NOMO-1 treated with DMSO at 0.1 percent for 48 hours (cell line): ENCODE data around the gene ETV6.

Experiments
- DNase-seq: peaks from one replicate; lab custom pipeline; 2025; ENCODE audit not compliant: unreplicated experiment; lab: John Stamatoyannopoulos, UW

The ETV6 gene

DNA sequence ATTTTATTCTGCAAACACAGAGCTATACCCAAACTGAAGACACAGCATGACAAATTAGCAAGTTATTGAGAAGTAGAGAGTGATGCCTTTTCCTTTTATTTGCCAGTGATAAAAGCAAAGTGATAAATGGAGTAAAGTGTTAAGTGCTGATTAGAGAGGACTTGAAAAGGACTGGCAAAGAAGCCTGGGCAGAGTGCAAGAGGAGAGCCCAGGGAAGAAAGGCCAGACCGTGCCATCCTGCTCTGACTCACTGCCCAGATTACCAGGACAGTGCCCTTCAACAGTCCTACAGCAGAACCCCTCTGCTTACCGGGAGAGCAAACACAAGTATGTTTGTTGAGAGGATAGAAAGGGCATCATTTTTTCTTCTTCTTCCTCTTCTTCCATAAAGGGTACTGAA lies 106.5 kb downstream of the ETV6 start:
- DNase-seq = no peak

- no peak for DNase-seq
Measured at GRCh38 chr12:11756523-11756922, 107.0 kb downstream of the ETV6 start.

DNA sequence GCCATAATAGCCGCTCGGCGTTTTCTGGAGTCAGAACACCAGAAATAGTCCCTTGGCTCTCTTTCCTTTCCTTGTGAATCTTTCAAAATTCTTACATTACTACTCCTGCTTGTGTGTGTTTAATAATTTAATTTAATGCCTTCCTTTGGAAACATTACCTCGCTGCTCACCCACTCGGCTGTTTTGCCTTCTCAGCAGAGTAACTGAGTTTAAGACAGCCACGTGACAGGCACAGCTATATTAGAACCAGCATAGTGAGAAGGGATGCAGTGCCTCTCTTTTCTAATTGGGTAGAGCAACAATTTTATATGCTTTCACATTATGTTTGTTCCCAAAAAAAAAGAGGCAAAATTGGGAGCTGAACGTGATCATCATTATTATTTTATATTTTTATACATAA lies 107.6 kb downstream of the ETV6 start:
- no peak for DNase-seq

DNA sequence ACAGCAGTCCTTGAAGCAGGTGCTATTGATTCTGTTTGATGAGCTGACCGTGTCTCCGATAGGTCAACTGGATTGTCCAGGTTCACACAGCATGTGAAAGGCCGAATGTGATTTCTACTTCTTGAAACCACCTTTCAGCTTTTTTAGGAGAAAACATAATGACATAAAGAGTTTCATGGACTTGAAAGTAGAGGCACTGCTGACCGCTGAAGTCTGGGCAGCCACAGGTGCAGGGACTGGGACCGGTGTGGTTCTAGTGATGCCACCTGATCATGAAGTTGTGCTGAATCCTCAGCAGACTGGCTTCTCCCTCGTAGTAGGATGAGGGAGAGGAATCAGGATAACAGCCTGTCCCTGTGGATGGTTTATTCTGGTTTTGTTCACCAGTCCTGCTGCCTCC lies 108.1 kb downstream of the ETV6 start:
- no peak for DNase-seq

DNA sequence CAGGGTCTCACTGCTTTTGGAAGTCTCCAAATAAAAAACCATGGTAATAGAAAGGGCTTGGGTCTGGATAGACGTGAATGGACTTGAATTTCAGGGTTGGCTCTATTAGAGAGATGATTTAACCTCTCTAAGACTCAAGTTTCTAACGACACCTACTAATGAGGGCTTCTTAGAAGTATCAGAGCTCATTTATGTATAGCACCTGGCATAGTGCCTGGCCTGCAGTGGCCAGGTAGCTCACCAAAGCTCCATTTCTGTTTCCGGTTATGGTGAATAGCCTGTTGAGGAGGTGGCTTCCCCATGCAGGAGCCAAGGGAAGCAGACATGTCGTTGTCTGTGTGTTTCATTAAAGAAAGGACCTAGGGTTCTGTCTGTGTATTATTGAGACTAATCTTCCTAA lies 108.6 kb downstream of the ETV6 start:
- no peak for DNase-seq

DNA sequence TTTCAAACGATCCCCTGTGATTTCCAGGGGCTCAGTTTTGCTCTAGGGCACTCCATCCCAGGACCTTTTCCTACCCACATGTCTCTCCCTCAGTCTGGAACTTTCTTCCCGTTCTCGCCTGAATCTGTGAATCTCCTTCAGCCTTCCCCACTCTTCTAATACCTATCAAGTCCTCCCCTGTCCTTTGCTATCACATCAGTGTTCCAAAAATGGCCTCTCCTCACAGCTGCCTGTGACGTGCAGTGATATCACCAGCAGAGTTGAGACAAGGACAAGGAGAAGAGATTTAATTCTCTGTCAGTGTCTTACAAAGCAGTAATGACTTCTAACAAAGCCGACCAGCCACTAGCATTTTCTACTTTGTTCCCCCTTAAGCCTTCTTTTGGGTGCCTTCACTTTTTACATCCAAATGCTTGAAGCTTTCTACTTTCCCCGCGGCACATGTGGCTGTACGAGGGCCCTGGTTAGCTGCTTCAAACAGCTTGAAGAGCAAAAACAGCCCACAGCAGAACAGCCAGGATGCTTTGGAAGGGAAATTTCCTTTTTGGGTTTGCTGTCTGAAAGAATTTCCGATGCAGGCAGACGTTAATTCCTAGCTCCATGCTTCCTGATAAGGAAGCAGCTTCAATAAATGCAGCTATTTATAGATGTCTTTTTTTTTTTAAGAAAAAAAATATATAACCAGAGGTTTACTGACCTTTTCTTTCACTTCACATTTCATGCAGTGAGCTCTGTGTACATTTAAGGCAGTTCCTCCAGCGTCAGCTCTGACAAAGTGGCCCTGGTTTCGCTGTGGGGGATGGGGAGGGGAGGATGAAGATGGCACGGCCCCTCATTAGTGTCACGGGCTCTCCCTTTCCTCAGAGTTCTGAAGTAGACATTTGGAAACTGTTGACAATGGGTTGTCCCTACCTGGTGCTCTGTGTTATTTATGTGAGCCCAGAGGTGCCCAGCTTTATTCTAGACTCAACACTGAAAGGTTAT lies 109.3 kb downstream of the ETV6 start:
- peak; percentile 69 for DNase-seq

GRCh38 chr12:11759494-11759878 lies 110.0 kb downstream of the ETV6 start:
- DNase-seq = no peak

- DNase-seq = no peak
Measured at GRCh38 chr12:11759899-11760298, 110.4 kb downstream of the ETV6 start.

DNA sequence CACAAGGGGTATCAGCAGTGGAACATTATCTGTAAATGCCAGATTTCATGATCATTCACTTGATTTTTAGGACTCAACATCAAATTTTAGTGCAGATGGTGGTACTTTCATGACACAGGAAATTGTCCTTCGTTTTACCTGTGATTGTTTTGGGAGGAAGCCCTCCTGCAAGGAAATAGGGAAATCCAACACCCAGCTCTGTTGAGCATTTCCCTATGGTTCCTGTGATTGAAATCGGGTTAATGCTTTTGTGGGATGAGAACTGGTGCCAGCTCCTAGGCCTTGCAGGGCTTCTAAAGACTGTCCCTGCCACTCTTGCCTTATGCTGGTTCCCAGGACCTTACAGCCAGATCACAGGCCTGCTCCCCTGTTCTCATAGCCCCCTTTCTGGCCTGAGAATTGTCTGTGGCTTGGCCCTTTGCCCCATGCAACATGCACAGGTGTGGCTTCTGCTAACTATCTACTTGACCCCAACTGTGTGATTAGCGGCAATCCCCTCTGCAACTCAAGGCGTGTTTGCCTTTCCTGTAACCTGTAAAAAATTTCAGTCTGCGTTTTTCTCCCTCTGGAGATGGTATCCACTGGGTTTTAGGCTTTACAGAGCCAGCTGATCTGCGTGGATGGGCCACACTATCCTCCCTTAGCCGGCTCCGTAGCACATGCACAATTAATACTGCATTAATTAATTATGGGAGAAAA lies 112.5 kb downstream of the ETV6 start:
- no peak for DNase-seq

DNA sequence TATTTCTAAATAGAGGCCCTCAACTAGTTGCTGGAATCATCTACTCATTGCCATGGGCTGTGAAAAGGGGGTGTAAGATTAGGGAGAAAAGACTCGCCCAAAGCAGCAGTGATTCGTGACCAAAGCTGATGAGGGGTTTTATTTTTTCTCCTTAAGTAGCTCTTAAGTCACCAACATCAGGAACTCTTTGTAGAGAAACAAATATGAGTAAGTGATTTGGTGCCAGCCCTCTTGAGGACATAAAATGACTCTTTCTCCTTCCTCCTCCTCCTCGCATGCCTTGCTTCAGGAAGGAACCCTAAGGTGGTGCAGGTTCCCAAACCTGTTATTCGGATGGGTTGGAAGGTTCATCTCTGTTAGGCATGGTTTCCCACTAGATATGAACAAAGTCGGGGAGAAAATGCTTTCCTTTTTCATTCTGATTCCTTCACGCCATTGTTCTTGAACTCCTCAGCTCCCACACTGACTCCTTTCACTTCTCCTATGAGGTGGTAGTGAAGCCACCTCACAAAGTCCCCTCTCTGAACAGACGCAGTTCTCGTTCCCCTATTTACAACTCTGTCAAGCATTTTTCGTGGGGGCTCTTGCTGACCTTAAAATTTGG lies 113.4 kb downstream of the ETV6 start:
- peak; percentile 69 for DNase-seq

DNA sequence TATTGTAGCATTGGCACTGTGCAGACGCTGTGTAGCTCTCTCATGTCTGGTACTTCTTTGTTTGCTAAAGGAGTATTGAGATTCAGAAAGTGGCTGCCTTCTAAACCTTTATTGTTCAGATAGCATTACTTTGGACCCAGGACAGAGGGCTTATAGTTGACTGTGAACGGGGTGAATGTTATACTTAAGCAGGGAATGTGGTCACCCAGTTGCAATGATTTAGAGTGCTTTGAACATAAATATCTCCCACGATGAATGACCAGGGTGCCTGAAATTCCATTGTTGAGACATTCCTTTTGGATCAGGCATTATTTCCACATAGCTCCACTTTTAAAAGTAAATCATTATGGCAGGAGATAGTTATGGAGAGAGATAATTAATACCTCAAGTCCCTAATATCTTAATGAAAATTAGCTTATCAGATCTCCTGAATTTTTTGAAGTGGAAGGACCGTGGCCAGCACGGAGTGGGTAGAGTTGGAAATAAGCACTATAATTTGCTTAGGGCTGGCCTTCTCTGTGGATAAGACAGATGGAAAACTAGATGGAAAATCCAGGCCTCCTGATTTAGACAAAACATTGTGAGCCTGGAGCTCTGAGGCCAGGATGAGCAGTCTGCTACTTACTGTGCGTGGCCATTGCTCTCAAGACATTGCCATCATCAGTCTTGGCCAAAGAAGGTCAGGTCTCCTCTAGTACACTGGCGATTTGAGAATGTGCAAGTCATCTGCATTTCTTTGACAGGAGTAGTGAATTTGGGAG lies 114.5 kb downstream of the ETV6 start:
- no peak for DNase-seq

GRCh38 chr12:11764837-11765236 lies 115.4 kb downstream of the ETV6 start:
- DNase-seq = peak; percentile 44

- DNase-seq = no peak
Measured at GRCh38 chr12:11765421-11765816, 115.9 kb downstream of the ETV6 start.

DNA sequence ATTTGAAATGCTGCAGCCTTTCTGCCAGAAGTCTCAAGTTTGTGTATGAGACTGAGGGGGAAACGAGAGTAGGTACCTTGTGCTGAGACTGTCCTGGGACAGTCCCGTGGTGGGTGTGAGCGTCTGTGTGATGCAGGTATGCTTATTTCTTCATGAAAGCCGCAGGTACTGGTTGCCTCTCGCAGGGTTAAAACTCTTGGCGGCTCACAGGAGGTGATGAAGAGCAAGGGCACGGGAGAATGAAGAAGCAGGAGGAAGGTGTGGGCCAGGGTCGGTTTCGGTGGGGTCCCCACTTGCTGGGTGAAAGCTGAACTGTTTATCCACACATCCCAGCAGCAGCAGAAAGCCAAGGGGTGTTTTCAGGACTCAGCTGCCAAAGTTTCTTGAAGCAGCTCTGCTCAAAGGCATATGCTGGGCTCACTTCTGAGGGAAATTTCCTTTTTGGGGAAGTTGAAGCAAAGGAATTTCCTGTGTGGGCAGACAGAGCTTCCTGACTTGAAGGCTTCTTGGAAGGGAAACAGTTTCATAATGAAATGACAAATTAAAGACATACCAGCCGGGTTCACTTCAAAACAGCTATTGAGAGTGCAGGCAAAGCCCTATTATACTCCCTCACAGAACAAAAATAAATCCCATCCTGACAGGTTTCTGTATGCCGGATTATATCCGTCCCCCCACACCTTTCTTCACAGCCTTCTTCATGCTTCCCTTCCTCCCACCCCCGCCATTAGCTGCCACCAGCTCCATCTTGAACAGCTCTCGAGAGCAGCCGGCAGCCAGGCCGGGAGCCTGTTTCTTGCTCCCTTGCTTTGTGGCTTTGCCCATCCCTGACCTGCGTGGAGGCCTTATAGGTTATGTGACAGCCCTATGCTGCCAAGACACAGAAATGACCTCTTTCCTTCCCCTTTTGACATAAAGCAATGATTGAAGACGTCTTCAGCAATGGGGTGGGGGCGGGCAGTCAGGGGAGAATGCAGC lies 116.6 kb downstream of the ETV6 start:
- DNase-seq = peak; percentile 58

DNA sequence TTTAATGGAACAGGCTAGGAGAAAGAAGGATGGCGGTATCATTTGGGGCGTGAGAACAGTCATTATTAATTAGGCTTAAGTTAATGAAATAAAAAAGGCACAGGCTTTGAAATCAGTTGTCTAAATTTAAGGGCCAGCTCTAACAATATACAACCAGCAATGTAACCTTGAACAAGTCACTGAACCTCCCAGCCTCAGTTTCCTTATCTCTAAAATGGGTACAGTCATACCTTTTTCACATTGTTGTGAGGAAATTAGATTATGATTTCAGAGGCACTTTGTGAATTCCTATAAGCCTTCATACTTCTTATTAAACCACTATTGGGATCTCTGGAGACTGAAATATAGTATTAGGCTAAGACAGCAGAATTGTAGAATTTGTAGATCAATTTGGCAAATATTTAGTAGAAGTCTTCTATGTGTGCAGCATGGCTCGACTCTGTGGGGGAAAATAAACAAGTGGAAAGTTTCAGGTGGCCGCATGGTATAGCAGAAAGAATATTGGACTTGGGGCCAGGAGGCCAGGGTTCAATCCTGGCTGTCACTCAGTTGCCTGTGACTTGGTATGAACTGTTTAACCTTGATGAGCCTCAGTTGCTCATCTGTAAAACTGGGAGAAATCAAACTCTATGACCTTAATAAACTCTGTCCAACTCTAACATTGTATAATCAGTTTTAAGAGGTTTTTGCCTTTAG lies 117.7 kb downstream of the ETV6 start:
- no peak for DNase-seq

- DNase-seq = no peak
Measured at GRCh38 chr12:11767798-11768197, 118.3 kb downstream of the ETV6 start.

DNA sequence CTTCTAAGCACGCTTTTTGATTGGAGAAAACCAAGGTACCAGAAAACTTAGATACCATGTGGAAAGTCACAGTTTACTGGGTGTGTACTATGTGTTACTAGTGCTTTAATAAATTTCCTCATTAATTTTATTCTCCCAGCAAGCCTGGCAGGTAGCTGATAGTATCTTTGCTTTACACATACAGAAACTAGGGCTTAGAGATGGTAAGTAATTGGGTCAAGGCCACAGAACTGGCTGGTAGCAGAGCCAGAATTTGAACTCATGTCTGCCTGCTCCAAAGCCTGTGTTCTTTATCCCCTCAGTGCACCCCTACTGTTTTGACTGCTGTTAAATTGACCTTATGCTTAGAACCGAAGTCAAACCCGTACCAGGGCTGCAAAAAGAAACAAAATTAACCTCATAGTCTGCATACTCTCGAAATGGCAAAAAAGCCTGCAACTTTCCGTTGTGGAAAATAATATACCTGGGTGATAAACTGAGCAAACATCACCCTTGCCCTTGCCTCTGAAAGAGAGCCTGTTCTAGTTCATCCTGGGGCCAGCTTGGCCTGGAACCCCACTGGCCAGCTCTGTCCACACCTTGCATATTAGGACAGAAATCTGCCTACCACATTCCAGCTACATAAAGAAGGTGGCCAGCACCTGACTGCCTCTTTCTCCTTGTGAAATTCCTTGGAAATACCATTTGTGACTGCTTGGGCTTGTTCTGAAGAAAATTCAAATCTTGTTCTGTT lies 118.9 kb downstream of the ETV6 start:
- DNase-seq = no peak

GRCh38 chr12:11769723-11770514 lies 120.4 kb downstream of the ETV6 start:
- DNase-seq = no peak
